ENCODE measurements around the gene CLEC5A. TPM values are rescaled to one million over a fixed set of nuclear protein-coding genes. Genes with fewer than 3 reads are reported as not detected.

The CLEC5A gene
- total RNA-seq, 1 experiment from 2014 or later, result not detected

- Histone ChIP-seq H3K27me3 (ENCODE audit: control insufficient read depth, insufficient read depth, low read length) (no peaks in the 10 kb centered on the region), H3K27ac (ENCODE audit: low read length) (no peak overlapping the region), H3K9me3 (ENCODE audit: control insufficient read depth, insufficient read depth, low read depth, low read length) (no peaks in the 10 kb centered on the region), H3K36me3 (ENCODE audit: control insufficient read depth, insufficient read depth, low read length) (no peaks in the 10 kb centered on the region), H3K4me1 (ENCODE audit: control insufficient read depth, insufficient read depth, low read length) (no peaks in the 10 kb centered on the region), H3K4me3 (ENCODE audit: low read depth in 2 of 2, low read length in 2 of 2) (no peak overlapping the region)
- BruUV-seq (replicated peaks), result no TSS peak
- intact Hi-C loops (cut with micrococcal nuclease; ENCODE audit: unreplicated experiment), result no loop called here
- TF ChIP-seq TCF7L2 (IDR thresholded peaks at IDR 0.05; ENCODE audit: low read depth, low read length) (no peak), SIN3A (IDR thresholded peaks at IDR 0.05; ENCODE audit: borderline replicate concordance, insufficient read depth, low read depth, low read length) (no peak), REST (IDR thresholded peaks at IDR 0.05; ENCODE audit: insufficient read depth in 1 of 2, low read depth in 2 of 2, low read length in 1 of 2) (no peak), POLR2AphosphoS5 (IDR thresholded peaks at IDR 0.05; ENCODE audit: low read depth, low read length) (no peak)
- TF ChIP-seq, protein P1, sequence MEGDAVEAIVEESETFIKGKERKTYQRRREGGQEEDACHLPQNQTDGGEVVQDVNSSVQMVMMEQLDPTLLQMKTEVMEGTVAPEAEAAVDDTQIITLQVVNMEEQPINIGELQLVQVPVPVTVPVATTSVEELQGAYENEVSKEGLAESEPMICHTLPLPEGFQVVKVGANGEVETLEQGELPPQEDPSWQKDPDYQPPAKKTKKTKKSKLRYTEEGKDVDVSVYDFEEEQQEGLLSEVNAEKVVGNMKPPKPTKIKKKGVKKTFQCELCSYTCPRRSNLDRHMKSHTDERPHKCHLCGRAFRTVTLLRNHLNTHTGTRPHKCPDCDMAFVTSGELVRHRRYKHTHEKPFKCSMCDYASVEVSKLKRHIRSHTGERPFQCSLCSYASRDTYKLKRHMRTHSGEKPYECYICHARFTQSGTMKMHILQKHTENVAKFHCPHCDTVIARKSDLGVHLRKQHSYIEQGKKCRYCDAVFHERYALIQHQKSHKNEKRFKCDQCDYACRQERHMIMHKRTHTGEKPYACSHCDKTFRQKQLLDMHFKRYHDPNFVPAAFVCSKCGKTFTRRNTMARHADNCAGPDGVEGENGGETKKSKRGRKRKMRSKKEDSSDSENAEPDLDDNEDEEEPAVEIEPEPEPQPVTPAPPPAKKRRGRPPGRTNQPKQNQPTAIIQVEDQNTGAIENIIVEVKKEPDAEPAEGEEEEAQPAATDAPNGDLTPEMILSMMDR (IDR thresholded peaks at IDR 0.05), result no peak
- ChIA-PET CTCF (no interaction called here), POLR2A (no interaction called here)
- ATAC-seq (no peak), DNase-seq (ENCODE audit: low read depth, low spot score) (no peak)
- in situ Hi-C loops (cut with HindIII; ENCODE audit: low pct_unique_long_range_greater_than_20kb, low sequenced_read_pairs), result no loop called here
Observed at GRCh38 chr7:141944811-141945210, 2.0 kb downstream of the CLEC5A start.

DNA sequence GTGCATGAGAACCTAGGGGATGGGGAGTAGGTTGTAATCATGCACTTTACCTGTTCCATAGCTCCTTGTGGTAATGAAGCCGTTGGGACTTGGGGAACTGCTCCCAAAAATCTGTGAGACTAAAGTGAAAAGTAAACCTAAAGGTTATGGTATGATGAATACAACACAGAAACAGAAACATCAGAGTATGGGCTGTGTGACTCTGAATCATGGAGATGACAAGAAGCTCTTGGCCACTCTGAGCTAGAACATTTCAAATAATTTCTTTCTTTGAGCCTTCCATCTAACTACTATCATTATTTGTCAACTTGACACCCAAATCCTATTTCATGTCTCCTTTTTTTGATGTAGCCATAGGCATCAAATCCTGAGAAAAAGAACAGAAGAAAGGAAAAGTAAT is 2.9 kb downstream of the CLEC5A start:
- BruUV-seq (replicated peaks), result no TSS peak
- ChIA-PET POLR2A (no interaction called here), CTCF (interaction anchor here (0.5 kb wide), 1 partner anchor 158 kb away, joined by 3 read pairs; no protein-coding TSS in a partner anchor)
- Histone ChIP-seq H3K27ac (ENCODE audit: low read length) (no peak overlapping the region), H3K4me3 (ENCODE audit: low read depth in 2 of 2, low read length in 2 of 2) (no peak overlapping the region), H3K36me3 (ENCODE audit: control insufficient read depth, insufficient read depth, low read length) (no peaks in the 10 kb centered on the region), H3K27me3 (ENCODE audit: control insufficient read depth, insufficient read depth, low read length) (no peaks in the 10 kb centered on the region), H3K4me1 (ENCODE audit: control insufficient read depth, insufficient read depth, low read length) (no peaks in the 10 kb centered on the region), H3K9me3 (ENCODE audit: control insufficient read depth, insufficient read depth, low read depth, low read length) (no peaks in the 10 kb centered on the region)
- TF ChIP-seq TCF7L2 (IDR thresholded peaks at IDR 0.05; ENCODE audit: low read depth, low read length) (no peak), REST (IDR thresholded peaks at IDR 0.05; ENCODE audit: insufficient read depth in 1 of 2, low read depth in 2 of 2, low read length in 1 of 2) (no peak), SIN3A (IDR thresholded peaks at IDR 0.05; ENCODE audit: borderline replicate concordance, insufficient read depth, low read depth, low read length) (no peak), POLR2AphosphoS5 (IDR thresholded peaks at IDR 0.05; ENCODE audit: low read depth, low read length) (no peak)
- TF ChIP-seq, protein P1 (IDR thresholded peaks at IDR 0.05), result no peak
- in situ Hi-C loops (cut with HindIII; ENCODE audit: low pct_unique_long_range_greater_than_20kb, low sequenced_read_pairs) (no loop called here), intact Hi-C loops (cut with micrococcal nuclease; ENCODE audit: unreplicated experiment) (no loop called here)
- no peak for DNase-seq (ENCODE audit: low read depth, low spot score)
- no peak for ATAC-seq
